Subcutaneous adipose tissue (tissue), 4 donors: ENCODE data around the gene EFCAB14. TPM values are rescaled to one million over a fixed set of nuclear protein-coding genes. Genes with fewer than 3 reads are reported as not detected.

Experiments used
- CTCF ChIP-seq: fragments of 450-650 bp; IDR thresholded peaks from one replicate; pipeline ENCODE4 v1.5.1; 2016; ENCODE audit warnings: low read depth, mild to moderate bottlenecking, control low read depth, antibody characterized with exemption, moderate library complexity
- total RNA-seq, 4 donors: library from RNA; depleted of rRNA; stranded (reverse); fragments of >200 nt; gene quantifications; one replicate each; pipeline ENCODE4 v1.1.0, GENCODE V29; 2016

The EFCAB14 gene
- total RNA-seq, 4 donors from 2014 or later, result 91.4 to 137 (median 102) TPM

DNA sequence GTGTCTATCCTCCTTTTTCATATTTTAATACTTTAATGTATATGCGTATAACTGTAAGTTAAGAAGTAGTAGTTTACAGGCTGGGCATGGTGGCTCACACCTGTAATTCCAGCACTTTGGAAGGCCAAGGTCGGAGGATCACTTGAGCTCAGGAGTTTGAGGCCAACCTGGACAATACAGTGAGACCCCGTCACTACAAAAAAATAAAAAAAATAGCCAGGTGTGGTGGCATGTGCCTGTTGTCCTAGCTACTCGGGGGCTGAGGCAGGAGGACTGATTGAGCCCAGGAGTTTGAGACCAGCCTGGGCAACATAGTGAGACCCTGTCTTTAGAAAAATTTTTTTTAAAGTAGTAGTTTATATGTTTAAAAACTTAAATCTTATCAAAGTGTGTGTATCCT is 73.1 kb downstream of the EFCAB14 start:
- no peak for TF ChIP-seq CTCF

DNA sequence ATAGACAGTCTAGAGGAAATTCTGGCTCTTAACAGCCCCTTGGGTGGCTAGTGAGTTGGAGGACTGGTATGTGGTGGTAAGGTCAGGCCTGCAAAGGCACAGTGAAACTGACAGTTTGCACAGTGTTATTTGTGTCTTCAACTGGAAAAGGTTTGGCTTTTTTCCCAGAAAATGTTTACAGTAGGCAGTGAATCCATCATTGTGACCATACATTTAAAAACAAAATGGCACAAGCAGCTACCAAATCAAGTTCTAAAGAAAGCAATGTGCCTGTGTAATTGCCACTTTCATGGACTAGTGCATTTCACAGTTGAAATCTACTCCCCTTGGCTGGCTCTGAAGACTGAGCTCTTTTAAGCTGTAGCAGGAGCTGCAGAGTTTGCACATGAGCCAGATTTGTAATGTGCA is 75.5 kb downstream of the EFCAB14 start:
- TF ChIP-seq CTCF, result no peak

DNA sequence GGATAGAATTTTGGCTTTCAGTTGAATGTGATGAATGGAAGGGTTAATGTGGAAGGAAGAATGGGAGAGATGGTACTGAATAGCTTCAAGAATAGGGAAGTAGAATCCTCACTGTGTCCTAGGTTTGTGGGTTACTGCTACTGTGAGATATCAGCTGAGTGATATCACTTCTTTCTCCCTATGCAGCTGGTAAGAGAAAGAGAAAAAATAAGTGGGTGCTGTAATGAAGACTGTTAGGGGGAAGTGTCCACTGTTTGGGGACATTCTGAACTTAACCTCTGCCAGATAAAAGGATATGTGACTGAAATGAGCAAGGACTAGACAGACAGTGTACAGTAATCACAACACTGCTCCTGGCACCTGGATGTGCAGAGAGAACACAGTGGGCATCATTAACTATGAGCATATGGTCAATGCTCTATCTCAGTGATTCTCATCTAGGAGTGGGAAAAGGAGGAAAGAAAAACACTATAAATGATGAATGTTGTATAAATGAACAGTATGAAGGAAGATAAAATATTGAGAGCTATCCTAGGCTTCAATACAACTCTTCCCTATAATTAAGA is 76.7 kb downstream of the EFCAB14 start:
- TF ChIP-seq CTCF, result no peak

GRCh38 chr1:46639547-46639946 is 79.4 kb downstream of the EFCAB14 start:
- TF ChIP-seq CTCF, result no peak

- TF ChIP-seq CTCF, result no peak
These were observed 80.0 kb downstream of the EFCAB14 start for GRCh38 chr1:46638921-46639320.

DNA sequence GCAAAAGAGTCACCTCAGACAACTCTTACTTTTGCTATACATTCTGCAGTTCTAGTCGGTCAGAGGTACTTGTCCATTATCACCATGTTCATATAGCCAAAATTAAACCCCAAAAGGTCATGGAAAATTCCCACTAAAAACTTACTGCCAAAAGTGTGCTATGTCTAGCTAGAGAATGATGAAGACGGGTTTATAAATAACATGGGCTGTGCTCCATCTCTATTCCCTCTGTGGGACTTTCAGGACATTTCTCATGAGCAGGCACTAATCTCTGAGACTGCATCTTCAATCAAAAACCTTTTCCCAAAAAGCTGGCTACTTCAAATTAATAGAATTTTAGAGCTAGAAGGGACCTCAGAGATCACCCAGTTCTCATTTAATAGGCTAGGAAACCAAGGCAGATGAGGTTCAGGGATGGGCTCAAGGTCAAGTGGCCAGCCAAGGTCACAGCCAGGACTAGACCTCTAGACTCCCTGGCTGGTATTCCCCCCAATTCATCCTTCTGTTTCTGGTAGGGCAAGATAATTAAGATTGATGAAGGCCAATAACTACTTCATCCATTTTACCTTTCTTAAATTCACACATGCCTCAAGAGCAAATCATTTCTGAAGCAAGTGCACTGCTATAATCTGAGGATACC is 81.3 kb downstream of the EFCAB14 start:
- no peak for TF ChIP-seq CTCF

- no peak for TF ChIP-seq CTCF
These were observed 83.7 kb downstream of the EFCAB14 start for GRCh38 chr1:46635205-46635604.
